Hippocampal formation (tissue), 2 donors: ENCODE data around the gene ACTC1.
"Not testable (repeated sequence)": the region's sequence is repeated elsewhere in the genome, so short reads cannot be mapped to it uniquely, and the experiment has no call there.

Experiments
- DNase-seq, 2 donors: peaks; one replicate each; lab custom pipeline; 2025; lab: John Stamatoyannopoulos, UW

The ACTC1 gene

GRCh38 chr15:34795267-34796081 lies at the start of gene ACTC1:
Gene ACTC1 (minus strand): TSS chr15:34795549. CDS start chr15:34794808, 741 bp downstream.
- DNase-seq: no peak

- DNase-seq: no peak
These were observed 45.9 kb upstream of the ACTC1 start for GRCh38 chr15:34841262-34841725.

GRCh38 chr15:34838282-34838681 lies 42.9 kb upstream of the ACTC1 start:
- no peak for DNase-seq

- no peak for DNase-seq
These were observed 42.1 kb upstream of the ACTC1 start for GRCh38 chr15:34837246-34838016.

- DNase-seq: no peak
These were observed 33.0 kb upstream of the ACTC1 start for GRCh38 chr15:34828145-34828911.

- no peak for DNase-seq
These were observed 26.5 kb upstream of the ACTC1 start for GRCh38 chr15:34821831-34822230.

- no peak for DNase-seq
These were observed 24.8 kb upstream of the ACTC1 start for GRCh38 chr15:34820110-34820509.

GRCh38 chr15:34818526-34818925 lies 23.2 kb upstream of the ACTC1 start:
- no peak for DNase-seq

- DNase-seq: no peak
These were observed 20.5 kb upstream of the ACTC1 start for GRCh38 chr15:34815836-34816235.

- no peak for DNase-seq
These were observed 18.3 kb upstream of the ACTC1 start for GRCh38 chr15:34813446-34814190.

GRCh38 chr15:34812868-34813365 lies 17.6 kb upstream of the ACTC1 start:
- DNase-seq: not testable (repeated sequence)

- DNase-seq: no peak
These were observed 17.0 kb upstream of the ACTC1 start for GRCh38 chr15:34812369-34812768.

GRCh38 chr15:34810443-34811129 lies 15.2 kb upstream of the ACTC1 start:
- no peak for DNase-seq

GRCh38 chr15:34809186-34809585 lies 13.8 kb upstream of the ACTC1 start:
- DNase-seq: no peak

GRCh38 chr15:34808016-34808415 lies 12.7 kb upstream of the ACTC1 start:
- no peak for DNase-seq

- DNase-seq: not testable (repeated sequence)
These were observed 11.9 kb upstream of the ACTC1 start for GRCh38 chr15:34807241-34807640.

GRCh38 chr15:34804776-34805175 lies 9.4 kb upstream of the ACTC1 start:
- DNase-seq: no peak

- DNase-seq: no peak
These were observed 8.8 kb upstream of the ACTC1 start for GRCh38 chr15:34804113-34804512.

- DNase-seq: no peak
These were observed 7.7 kb upstream of the ACTC1 start for GRCh38 chr15:34802803-34803750.

GRCh38 chr15:34802371-34802770 lies 7.0 kb upstream of the ACTC1 start:
- no peak for DNase-seq
